GM12878 (cell line): Measurements from ENCODE around the gene NKAIN4. TPM values are rescaled to one million over a fixed set of nuclear protein-coding genes. Genes with fewer than 3 reads are reported as not detected.

Source experiments
- ATAC-seq: fragments of 200-7000 bp; cut with Tn5 transposase; 3 replicates; pipeline ENCODE4 v1.9.1; 2020; ENCODE audit warnings: mild to moderate bottlenecking, moderate library complexity
- BruUV-seq: library from RNA; stranded (reverse); fragments of 400-500 nt; replicated peaks from 2 replicates; lab custom pipeline; 2021; lab: Mats Ljungman, UMichigan
- CTCF ChIA-PET: fragments of 300-600 bp; sonication (Branson Sonifier 250); formaldehyde crosslinking; extraction: SDS; loops from one replicate; lab custom pipeline; 2021; ENCODE audit warnings: inconsistent platforms; lab: Yijun Ruan, JAX
- POLR2A ChIA-PET: fragments of 350-600 bp; formaldehyde crosslinking; extraction: SDS; loops from one replicate; lab custom pipeline; 2021; ENCODE audit warnings: inconsistent platforms; lab: Charles Lee
- RAD21 ChIA-PET: fragments of 300-600 bp; sonication (Branson Sonifier 250); formaldehyde crosslinking; loops from one replicate; lab custom pipeline; 2023; ENCODE audit warnings: antibody characterized with exemption; ENCODE audit not compliant: unreplicated experiment; lab: Charles Lee
- SMC1A ChIA-PET: fragments of 300-600 bp; sonication (Branson Sonifier 250); formaldehyde crosslinking; loops from one replicate; lab custom pipeline; 2023; ENCODE audit not compliant: unreplicated experiment, uncharacterized antibody; lab: Charles Lee
- DNase-seq: peaks from one replicate; pipeline ENCODE4 v3.0.0-alpha.2; 2011; ENCODE audit warnings: low read depth, low spot score
- FAIRE-seq: peaks from 3 replicates; lab custom pipeline; 2011; peaks lifted over from hg19 to GRCh38; lab: Jason Lieb, UNC
- H2AFZ ChIP-seq: 2 replicates; pipeline ENCODE4 v1.6.0; 2011; ENCODE audit warnings: low read depth, low read length, control low read depth; ENCODE audit not compliant: control insufficient read depth
- H3K27ac ChIP-seq: 2 replicates; pipeline ENCODE4 v1.5.1; 2011; ENCODE audit warnings: control low read depth; ENCODE audit not compliant: control insufficient read depth, insufficient read depth
- H3K27me3 ChIP-seq, 2 experiments: replicated peaks in 1 of 2; 2 replicates each; pipeline versions ENCODE4 v1.6.0 to v1.6.1; 2011; ENCODE audit warnings: low read length in 1 of 2; ENCODE audit not compliant: control insufficient read depth in 2 of 2, insufficient read depth in 2 of 2
- H3K36me3 ChIP-seq, 2 experiments: 2 replicates each; pipeline ENCODE4 v1.5.1; 2011; ENCODE audit warnings: low read length in 1 of 2; ENCODE audit not compliant: control insufficient read depth in 2 of 2, insufficient read depth in 2 of 2
- H3K4me1 ChIP-seq: 2 replicates; pipeline ENCODE4 v1.6.1; 2011; ENCODE audit warnings: mild to moderate bottlenecking, low read length, moderate library complexity, mixed read lengths; ENCODE audit not compliant: control insufficient read depth, insufficient read depth
- H3K4me2 ChIP-seq: 2 replicates; pipeline ENCODE4 v1.6.0; 2011; ENCODE audit warnings: control low read depth; ENCODE audit not compliant: control insufficient read depth, insufficient read depth
- H3K4me3 ChIP-seq: fragments of 200-600 bp; sonication (generic); 2 replicates; pipeline ENCODE4 v1.5.1; 2016
- H3K79me2 ChIP-seq: 2 replicates; pipeline ENCODE4 v1.6.0; 2011; ENCODE audit warnings: low read length; ENCODE audit not compliant: control insufficient read depth, insufficient read depth
- H3K9ac ChIP-seq: 2 replicates; pipeline ENCODE4 v1.8.0; 2011; ENCODE audit warnings: low read length, control low read depth, mixed read lengths; ENCODE audit not compliant: control insufficient read depth, insufficient read depth
- H3K9me3 ChIP-seq: replicated peaks from 3 replicates; pipeline ENCODE4 v1.5.1; 2011; ENCODE audit warnings: mild to moderate bottlenecking, low read length; ENCODE audit not compliant: control insufficient read depth, insufficient read depth
- H4K20me1 ChIP-seq: 2 replicates; pipeline ENCODE4 v1.6.0; 2011; ENCODE audit not compliant: control insufficient read depth, insufficient read depth
- BRCA1 ChIP-seq: IDR thresholded peaks from 2 replicates; pipeline ENCODE4 v1.6.1; 2011; ENCODE audit warnings: low read depth, low read length, improper control_type of control experiment
- CHD1 ChIP-seq: IDR thresholded peaks from 2 replicates; pipeline ENCODE4 v1.6.1; 2012; ENCODE audit warnings: low read depth, low read length, improper control_type of control experiment
- POLR2AphosphoS5 ChIP-seq: IDR thresholded peaks from 2 replicates; pipeline ENCODE4 v1.6.1; 2011; ENCODE audit warnings: mild to moderate bottlenecking, low read length, inconsistent platforms
- POU2F2 ChIP-seq: IDR thresholded peaks from 3 replicates; pipeline ENCODE4 v1.6.1; 2011; ENCODE audit warnings: low read depth, mild to moderate bottlenecking, low read length, borderline replicate concordance
- RELA ChIP-seq: fragments of 450-650 bp; IDR thresholded peaks from 2 replicates; pipeline ENCODE4 v1.8.0; 2014; ENCODE audit warnings: borderline replicate concordance; ENCODE audit not compliant: partially characterized antibody
- SRF ChIP-seq, 2 experiments: IDR thresholded peaks; 2 replicates each; pipeline ENCODE4 v1.6.1; 2011; ENCODE audit warnings: low read depth in 2 of 2, low read length in 2 of 2, mild to moderate bottlenecking in 1 of 2, moderate library complexity in 1 of 2
- TCF7 ChIP-seq: IDR thresholded peaks from 2 replicates; pipeline ENCODE4 v1.6.1; 2014; ENCODE audit warnings: antibody characterized with exemption, borderline replicate concordance
- ZNF217 ChIP-seq: fragments of 450-650 bp; IDR thresholded peaks from 2 replicates; pipeline ENCODE4 v1.6.1; 2017; ENCODE audit warnings: antibody characterized with exemption, mild to moderate bottlenecking
- WGBS: methylation state at CpG from one replicate; pipeline ENCODE4 v1.1.6; 2016; ENCODE audit warnings: low lambda C conversion rate; ENCODE audit not compliant: insufficient replicate concordance, insufficient coverage; ENCODE audit errors: missing lambda C conversion rate; 5-methylcytosine and 5-hydroxymethylcytosine counted together
- in situ Hi-C: fragments of 300-500 bp; cut with MboI; formaldehyde crosslinking; loops from 9 replicates; pipeline ENCODE4 v1.14.3; 2018; ENCODE audit warnings: mixed read lengths
- intact Hi-C: fragments of 100-400 bp; cut with micrococcal nuclease; formaldehyde crosslinking; loops from one replicate; pipeline ENCODE4 v1.14.2; 2022; ENCODE audit not compliant: unreplicated experiment
- polyA plus RNA-seq, 11 experiments: library from polyadenylated mRNA; depleted of rRNA in 4 of 11; unstranded in 6 of 11; stranded (reverse) in 5 of 11; fragments of >200 nt; fragmentation: Nextera tagmentation in 4 of 11; fragmentation: Illumina TruSeq in 1 of 11; extraction: Ambion mirVana in 4 of 11; extraction: Trizol in 1 of 11; gene quantifications; 1 replicate in 1 of 11; 2 replicates in 10 of 11; pipeline versions ENCODE4 v1.2.1 to v1.2.3, GENCODE V29; 2011 to 2016; ENCODE audit warnings: inconsistent platforms in 2 of 11, missing spikeins in 2 of 11, low read depth in 1 of 11
- total RNA-seq, 4 experiments: library from RNA; depleted of rRNA in 3 of 4; stranded (reverse); fragments of >200 nt in 3 of 4; fragmentation: Illumina TruSeq in 1 of 4; extraction: Trizol in 1 of 4; gene quantifications; 2 replicates each; pipeline versions ENCODE4 v1.2.1 to v1.2.3, GENCODE V29; 2013 to 2021
- TF ChIP-seq, protein P1 (sequence below): fragments of 450-650 bp; IDR thresholded peaks from 2 replicates; pipeline ENCODE4 v1.6.1; 2016; ENCODE audit warnings: mild to moderate bottlenecking
- TF ChIP-seq, protein P2 (sequence below): fragments of 450-650 bp; formaldehyde crosslinking; IDR thresholded peaks from 2 replicates; pipeline ENCODE4 v1.4.0; 2020; ENCODE audit warnings: mild to moderate bottlenecking, moderate library complexity

Gene NKAIN4
- total and polyA plus RNA-seq, 10 of the 15 experiments (the other 5 are each of a cell fraction or from before 2014, with no cell fraction given): 0.11 TPM; not detected in 9

DNA sequence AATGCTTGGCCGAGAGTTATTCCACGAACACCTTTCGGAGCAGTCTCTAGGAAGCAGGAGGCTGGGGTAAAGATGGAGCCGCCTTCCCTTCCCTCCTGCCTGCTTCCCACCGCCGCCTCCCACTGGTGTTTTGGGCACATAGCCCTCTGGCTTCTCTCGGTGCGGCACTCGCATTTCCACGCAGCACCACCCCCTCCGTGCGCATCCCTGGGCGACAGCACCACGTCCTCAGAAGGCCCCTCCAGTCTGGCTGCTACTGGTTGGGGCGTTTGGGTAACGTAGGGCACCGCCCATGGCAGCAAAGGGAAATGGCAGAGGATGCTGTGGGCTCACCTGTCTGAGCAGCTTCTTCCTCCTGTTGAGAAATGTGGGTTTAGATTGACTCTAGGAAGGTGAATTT, 41.2 kb upstream of the NKAIN4 start:
- Histone ChIP-seq H2AFZ (no peak overlapping the region), H3K36me3 (no peaks in the 10 kb centered on the region), H3K4me3 (no peak overlapping the region), H3K9me3 (no peaks in the 10 kb centered on the region), H4K20me1 (no peaks in the 10 kb centered on the region), H3K79me2 (no peaks in the 10 kb centered on the region), H3K4me2 (no peak overlapping the region), H3K9ac (no peak overlapping the region), H3K27me3 (no peaks in the 10 kb centered on the region; a peak in 1 of 4 replicates), H3K27ac (no peak overlapping the region), H3K4me1 (no peaks in the 10 kb centered on the region)
- DNase-seq (no peak), FAIRE-seq (no peak), ATAC-seq (no peak)
- ChIA-PET CTCF (interaction anchor here (2.7 kb wide), 1 partner anchor 72 kb away, joined by 8 read pairs; no protein-coding TSS in a partner anchor), SMC1A (no interaction called here), POLR2A (no interaction called here), RAD21 (no interaction called here)
- intact Hi-C loops: no loop called here
- no TSS peak for BruUV-seq
- 40% methylated on average over 17 of the region's 17 CpGs for WGBS
- no peak for TF ChIP-seq POU2F2
- TF ChIP-seq CHD1: no peak
- no peak for TF ChIP-seq TCF7
- no peak for TF ChIP-seq BRCA1
- TF ChIP-seq ZNF217: no peak
- TF ChIP-seq RELA: no peak
- no peak for TF ChIP-seq POLR2AphosphoS5
- in situ Hi-C loops: no loop called here

DNA sequence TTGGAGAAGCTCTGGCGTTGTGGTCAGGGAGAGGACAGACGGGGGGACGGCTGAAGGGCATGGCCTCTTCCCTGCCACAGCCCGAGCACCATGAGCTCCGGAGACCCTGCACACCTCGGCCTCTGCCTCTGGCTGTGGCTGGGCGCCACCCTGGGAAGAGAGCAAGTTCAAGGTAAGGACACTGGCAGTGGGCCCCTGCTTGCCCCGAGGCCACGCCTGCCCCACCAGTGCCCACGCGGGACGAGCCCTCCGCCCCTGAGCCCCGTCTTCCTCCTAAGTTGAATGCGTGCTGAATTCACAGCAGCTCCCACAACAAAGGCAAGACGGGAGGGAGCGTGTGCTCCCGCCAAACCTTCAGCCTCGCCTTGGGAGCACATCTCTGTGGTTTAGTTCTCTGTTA, 40.8 kb upstream of the NKAIN4 start:
- ATAC-seq: no peak
- ChIA-PET POLR2A (no interaction called here), RAD21 (no interaction called here), SMC1A (no interaction called here), CTCF (interaction anchor here (2.7 kb wide), 1 partner anchor 72 kb away, joined by 8 read pairs; no protein-coding TSS in a partner anchor)
- Histone ChIP-seq H3K9ac (no peak overlapping the region), H3K9me3 (no peaks in the 10 kb centered on the region), H3K79me2 (no peaks in the 10 kb centered on the region), H3K4me1 (no peaks in the 10 kb centered on the region), H3K36me3 (no peaks in the 10 kb centered on the region), H3K27ac (no peak overlapping the region), H2AFZ (no peak overlapping the region), H3K4me3 (no peak overlapping the region), H3K27me3 (no peaks in the 10 kb centered on the region; a peak in 1 of 4 replicates), H3K4me2 (no peak overlapping the region), H4K20me1 (no peaks in the 10 kb centered on the region)
- in situ Hi-C loops: no loop called here
- FAIRE-seq: no peak
- 71% methylated on average over 17 of the region's 19 CpGs for WGBS
- BruUV-seq: no TSS peak
- intact Hi-C loops: no loop called here
- DNase-seq: no peak
- TF ChIP-seq SRF (IDR thresholded peaks at IDR 0.05; ENCODE audit: low read depth in 2 of 2, low read length in 2 of 2): no peak
- TF ChIP-seq, protein P1, sequence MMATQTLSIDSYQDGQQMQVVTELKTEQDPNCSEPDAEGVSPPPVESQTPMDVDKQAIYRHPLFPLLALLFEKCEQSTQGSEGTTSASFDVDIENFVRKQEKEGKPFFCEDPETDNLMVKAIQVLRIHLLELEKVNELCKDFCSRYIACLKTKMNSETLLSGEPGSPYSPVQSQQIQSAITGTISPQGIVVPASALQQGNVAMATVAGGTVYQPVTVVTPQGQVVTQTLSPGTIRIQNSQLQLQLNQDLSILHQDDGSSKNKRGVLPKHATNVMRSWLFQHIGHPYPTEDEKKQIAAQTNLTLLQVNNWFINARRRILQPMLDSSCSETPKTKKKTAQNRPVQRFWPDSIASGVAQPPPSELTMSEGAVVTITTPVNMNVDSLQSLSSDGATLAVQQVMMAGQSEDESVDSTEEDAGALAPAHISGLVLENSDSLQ: no peak
- TF ChIP-seq, protein P2, sequence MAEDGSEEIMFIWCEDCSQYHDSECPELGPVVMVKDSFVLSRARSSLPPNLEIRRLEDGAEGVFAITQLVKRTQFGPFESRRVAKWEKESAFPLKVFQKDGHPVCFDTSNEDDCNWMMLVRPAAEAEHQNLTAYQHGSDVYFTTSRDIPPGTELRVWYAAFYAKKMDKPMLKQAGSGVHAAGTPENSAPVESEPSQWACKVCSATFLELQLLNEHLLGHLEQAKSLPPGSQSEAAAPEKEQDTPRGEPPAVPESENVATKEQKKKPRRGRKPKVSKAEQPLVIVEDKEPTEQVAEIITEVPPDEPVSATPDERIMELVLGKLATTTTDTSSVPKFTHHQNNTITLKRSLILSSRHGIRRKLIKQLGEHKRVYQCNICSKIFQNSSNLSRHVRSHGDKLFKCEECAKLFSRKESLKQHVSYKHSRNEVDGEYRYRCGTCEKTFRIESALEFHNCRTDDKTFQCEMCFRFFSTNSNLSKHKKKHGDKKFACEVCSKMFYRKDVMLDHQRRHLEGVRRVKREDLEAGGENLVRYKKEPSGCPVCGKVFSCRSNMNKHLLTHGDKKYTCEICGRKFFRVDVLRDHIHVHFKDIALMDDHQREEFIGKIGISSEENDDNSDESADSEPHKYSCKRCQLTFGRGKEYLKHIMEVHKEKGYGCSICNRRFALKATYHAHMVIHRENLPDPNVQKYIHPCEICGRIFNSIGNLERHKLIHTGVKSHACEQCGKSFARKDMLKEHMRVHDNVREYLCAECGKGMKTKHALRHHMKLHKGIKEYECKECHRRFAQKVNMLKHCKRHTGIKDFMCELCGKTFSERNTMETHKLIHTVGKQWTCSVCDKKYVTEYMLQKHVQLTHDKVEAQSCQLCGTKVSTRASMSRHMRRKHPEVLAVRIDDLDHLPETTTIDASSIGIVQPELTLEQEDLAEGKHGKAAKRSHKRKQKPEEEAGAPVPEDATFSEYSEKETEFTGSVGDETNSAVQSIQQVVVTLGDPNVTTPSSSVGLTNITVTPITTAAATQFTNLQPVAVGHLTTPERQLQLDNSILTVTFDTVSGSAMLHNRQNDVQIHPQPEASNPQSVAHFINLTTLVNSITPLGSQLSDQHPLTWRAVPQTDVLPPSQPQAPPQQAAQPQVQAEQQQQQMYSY (CRISPR knock-in tag): no peak
